Measurements from ENCODE around the gene KPNA6. TPM values are rescaled to one million over a fixed set of nuclear protein-coding genes. Genes with fewer than 3 reads are reported as not detected.
"Not testable (repeated sequence)": the region's sequence is repeated elsewhere in the genome, so short reads cannot be mapped to it uniquely, and the experiment has no call there.

The KPNA6 gene
- total RNA-seq, 1 experiment from 2014 or later = 57.4 TPM

DNA sequence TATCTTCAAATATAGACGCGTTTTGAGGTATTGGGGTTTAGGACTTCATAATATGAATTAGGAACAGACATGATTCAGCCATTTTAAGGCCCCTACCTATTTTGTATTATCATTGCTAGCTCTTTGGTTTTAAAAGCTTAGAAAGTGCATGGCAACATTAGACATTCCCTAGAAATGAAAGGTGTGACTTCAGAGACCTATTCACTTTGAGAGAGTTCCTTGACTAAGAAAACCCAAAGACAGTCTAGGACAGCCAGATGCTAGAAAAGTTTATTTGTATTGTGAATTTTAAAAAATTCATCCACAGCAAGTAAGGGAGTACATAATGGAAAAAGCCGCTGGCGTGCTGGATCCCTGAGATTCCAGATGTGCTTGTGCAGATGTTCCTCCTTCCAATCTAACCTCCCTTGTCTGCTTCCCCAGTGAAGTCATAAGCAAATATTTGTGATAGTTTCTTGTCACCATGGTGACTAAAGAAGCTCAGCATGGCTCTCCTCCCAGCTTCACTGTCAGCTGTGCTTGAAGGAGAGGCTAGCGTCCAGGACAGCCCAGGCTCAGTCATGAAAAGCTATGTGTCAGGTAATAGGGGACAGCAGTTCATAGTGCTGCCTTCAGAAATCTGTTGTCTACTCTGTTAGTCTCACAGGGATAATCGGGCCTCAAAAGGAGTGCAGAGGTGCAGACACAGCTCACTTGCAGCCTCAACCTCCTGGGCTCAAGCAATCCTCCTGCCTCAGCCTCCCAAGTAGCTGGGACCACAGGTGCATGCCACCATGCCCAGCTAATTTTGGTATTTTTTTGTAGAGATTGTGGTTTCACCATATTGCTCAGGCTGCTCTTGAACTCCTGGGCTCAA lies 34.8 kb downstream of the KPNA6 start:
- DNase-seq (ENCODE audit: low read depth) = peak; percentile 80

DNA sequence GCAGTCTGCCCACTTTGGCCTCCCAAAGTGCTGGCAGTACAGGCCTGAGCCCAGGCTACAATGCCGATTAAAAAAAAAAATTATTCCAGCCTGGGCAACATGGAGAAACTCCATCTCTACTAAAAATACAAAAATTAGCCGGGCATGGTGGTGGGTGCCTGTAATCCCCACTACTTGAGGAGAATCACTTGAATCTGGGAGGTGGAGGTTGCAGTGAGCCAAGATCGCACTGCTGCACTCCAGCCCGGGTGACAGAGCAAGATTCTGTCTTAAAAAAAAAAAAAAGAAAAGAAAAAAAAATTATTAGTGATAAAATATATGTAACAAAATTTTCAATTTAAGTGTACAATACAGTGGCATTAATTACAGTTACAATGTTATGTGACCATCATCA lies 35.4 kb downstream of the KPNA6 start:
- not testable (repeated sequence) for DNase-seq (ENCODE audit: low read depth)

GRCh38 chr1:32144033-32144432 lies 36.2 kb downstream of the KPNA6 start:
- peak; percentile 14 for DNase-seq (ENCODE audit: low read depth)

DNA sequence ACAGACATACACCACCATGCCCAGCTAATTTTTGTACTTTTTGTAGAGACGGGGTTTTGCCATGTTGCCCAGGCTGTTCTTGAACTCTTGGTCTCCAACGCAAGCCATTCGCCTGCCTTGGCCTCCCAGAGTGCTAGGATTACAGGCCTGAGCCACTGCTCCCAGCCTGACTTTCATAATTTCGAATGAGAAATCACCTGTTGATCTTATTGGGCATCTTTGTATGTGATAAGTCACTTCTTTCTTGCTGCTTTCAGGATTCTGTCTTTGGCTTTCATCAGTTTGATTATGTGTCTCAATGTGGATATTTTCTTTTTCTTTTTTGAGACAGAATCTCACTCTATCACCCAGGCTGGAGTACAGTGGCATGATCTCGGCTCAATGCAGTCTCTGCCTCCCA lies 39.9 kb downstream of the KPNA6 start:
- not testable (repeated sequence) for DNase-seq (ENCODE audit: low read depth)

DNA sequence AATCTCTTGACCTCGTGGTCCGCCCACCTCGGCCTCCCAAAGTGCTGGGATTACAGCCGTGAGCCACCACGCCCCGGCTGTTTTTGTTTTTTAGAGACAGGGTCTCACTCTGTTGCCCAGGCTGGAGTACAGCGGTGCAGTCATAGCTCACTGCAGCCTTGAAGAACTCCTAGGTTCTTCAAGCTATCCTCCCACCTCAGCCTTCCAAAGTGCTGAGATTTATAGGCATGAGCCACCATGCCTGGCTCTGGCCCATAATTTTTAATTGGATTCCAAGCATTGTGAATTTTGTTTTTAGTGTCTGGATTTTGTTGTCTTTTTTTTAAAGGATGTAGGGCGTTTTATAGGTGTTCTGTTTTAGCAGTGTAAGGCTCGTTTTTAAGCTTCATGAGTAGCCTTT lies 43.0 kb downstream of the KPNA6 start:
- DNase-seq (ENCODE audit: low read depth) = no peak

DNA sequence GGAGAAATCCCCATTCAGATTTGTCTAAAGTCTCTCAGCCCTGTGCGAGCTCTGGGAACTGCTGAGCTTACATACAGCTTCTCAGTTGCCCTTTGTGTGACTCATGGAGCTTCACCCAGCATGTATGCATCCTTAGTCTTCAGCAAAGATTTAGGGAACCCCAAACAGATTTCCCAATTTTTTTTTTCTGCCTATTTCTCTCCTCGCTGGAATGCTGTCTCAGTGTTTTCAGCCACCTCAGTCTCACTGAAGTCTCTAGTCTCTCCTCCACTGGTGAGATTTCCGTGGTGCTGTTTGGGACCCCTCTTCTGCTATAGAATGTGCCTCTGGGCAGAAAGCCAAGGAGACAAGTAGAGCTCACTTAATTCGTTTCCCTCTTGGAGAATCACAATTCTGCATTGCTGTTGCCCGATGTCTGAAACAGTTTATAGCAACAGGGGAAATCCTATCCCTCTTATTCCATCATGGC lies 43.5 kb downstream of the KPNA6 start:
- DNase-seq (ENCODE audit: low read depth) = peak; percentile 55

- no peak for DNase-seq (ENCODE audit: low read depth)
Measured at GRCh38 chr1:32159189-32159588, 51.3 kb downstream of the KPNA6 start.

DNA sequence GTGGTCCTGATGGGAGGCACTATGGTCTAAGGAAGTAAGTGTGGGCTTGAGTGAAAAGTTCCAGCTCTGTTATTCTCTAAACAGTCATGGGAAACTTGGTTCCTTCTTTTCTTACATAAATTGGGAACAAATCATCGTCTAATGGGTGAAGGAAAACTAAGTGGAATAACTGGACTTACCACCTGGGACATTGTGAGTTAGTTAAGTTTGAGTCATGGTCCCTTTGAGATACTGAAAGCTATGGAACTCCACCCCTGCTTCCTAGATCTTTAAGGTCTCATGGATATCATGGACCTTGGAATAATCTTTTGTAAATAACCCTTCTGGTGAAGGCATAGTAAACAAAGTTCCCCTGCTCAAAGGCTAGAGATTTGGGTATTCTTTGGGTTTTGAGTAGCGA lies 55.5 kb downstream of the KPNA6 start:
- DNase-seq (ENCODE audit: low read depth) = no peak

DNA sequence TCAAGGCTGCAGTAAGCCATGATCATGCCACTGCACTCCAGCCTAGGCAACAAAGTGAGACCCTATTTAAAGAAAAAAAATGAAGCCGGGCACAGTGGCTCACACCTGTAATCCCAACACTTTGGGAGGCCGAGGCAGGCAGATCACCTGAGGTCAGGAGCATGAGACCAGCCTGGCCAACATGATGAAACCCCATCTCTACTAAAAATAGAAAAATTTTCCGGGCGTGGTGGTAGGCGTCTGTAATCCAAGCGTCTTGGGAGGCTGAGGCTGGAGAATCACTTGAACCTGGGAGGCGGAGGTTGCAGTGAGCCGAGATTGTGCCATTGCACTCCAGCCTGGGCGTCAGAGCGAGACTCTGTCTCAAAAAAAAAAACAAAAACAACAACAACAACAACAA lies 57.8 kb downstream of the KPNA6 start:
- not testable (repeated sequence) for DNase-seq (ENCODE audit: low read depth)

- no peak for DNase-seq (ENCODE audit: low read depth)
Measured at GRCh38 chr1:32170991-32171390, 63.1 kb downstream of the KPNA6 start.

GRCh38 chr1:32172621-32173245 lies 64.9 kb downstream of the KPNA6 start:
- DNase-seq (ENCODE audit: low read depth) = peak; percentile 42

GRCh38 chr1:32178380-32179192 lies 70.7 kb downstream of the KPNA6 start:
- DNase-seq (ENCODE audit: low read depth) = no peak

DNA sequence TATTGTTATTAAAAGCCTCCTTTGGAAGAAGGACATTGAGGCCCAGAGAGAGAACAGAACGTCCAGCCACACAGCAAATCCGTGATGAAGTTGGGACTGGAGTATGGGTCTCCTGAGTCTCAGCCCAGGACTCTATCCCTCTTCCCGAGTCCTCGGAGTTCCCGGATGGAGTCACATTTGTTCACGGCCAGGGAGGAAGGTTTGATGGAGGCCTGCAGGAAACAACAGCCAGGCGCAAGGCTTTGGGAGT lies 71.3 kb downstream of the KPNA6 start:
- DNase-seq (ENCODE audit: low read depth) = no peak

- DNase-seq (ENCODE audit: low read depth) = peak; percentile 88
Measured at GRCh38 chr1:32179443-32180185, 71.8 kb downstream of the KPNA6 start, which contains the start of gene TXLNA. Gene TXLNA (plus strand): TSS chr1:32179675. CDS start chr1:32180346, 671 bp downstream.

DNA sequence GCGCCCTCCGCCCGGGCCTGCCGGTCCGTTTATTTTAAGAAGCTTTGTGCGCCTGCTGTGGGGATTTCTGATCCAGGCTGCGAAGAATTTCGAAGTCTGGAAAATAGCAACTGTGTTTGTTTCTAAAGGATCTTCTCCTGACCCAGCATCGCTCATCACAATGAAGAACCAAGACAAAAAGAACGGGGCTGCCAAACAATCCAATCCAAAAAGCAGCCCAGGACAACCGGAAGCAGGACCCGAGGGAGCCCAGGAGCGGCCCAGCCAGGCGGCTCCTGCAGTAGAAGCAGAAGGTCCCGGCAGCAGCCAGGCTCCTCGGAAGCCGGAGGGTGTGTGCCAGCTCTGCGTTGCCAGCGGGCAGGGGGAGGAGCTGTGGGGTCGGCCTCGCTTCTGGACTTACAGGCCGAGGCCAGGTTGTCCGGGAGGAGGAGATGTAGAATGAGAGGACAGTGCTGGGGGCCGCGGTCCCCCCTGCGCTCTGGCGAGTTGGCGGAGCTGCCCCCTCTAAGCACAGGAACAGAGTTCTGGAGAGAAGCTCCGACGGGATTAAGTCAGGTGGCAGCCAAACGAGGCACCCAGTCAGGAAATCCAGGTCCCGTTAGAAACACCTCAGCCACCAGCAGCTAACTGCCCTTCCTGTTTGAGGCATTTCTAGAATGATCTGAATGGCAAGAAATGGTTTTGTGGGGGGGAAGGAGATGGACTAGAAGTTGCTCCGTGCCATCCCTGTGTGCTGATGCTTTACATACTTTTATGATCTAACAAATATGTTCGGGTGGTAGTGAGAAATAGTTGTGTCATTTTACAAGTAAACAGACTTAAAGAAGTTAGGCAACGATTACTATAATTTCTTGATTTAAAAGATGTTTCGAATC lies 72.6 kb downstream of the KPNA6 start:
- DNase-seq (ENCODE audit: low read depth) = peak; percentile 51

DNA sequence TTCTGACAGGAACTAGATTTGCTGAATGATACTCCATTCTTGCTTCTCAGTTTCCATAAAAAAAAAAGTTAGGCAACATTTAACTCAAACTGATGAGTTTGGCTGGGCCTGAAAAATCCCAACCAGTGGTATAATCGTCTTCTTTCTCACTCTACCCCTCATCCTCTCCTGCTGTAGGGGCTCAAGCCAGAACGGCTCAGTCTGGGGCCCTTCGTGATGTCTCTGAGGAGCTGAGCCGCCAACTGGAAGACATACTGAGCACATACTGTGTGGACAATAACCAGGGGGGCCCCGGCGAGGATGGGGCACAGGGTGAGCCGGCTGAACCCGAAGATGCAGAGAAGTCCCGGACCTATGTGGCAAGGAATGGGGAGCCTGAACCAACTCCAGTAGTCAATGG lies 73.2 kb downstream of the KPNA6 start:
- no peak for DNase-seq (ENCODE audit: low read depth)

DNA sequence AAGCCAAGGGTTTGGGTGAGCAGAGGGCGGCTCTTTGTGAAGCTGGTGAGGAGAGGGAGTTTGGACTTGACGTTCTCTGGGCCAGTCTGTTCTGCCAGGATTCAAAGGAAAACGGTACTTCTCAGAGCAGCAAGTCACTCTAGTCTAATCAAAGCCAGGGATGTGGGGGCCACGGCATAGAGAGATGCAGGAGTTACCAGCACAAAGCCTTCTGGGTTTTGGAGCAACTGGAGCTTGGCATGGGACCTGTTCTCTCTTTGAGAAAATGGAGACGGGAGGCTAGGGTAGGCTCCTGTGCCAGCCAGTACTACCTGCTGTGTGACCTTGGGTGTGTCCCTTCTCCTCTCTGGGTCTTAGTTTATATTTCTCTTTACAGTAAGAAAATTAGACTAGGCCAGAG lies 73.7 kb downstream of the KPNA6 start:
- no peak for DNase-seq (ENCODE audit: low read depth)

GRCh38 chr1:32182060-32182459 lies 74.2 kb downstream of the KPNA6 start:
- no peak for DNase-seq (ENCODE audit: low read depth)

DNA sequence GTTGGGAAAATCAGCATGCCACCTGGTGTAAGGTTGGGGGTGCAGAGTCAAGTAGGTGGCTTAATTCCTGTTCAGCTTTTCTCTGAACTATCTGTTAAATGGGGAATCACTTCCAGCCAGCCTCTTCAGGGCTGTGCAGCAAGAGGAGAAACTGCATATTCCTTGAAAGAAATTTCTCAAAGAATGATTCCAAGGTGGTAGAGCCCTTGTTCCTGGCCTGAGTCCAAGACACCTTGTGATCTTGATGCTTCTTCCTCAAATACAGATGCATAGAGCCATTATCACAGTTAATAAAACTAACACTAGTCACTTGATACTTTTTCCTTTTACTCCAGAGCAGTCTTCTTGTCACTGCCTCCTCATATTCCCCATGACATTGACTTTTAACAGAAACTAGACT lies 76.8 kb downstream of the KPNA6 start:
- DNase-seq (ENCODE audit: low read depth) = no peak

GRCh38 chr1:32186077-32186476 lies 78.2 kb downstream of the KPNA6 start:
- no peak for DNase-seq (ENCODE audit: low read depth)

DNA sequence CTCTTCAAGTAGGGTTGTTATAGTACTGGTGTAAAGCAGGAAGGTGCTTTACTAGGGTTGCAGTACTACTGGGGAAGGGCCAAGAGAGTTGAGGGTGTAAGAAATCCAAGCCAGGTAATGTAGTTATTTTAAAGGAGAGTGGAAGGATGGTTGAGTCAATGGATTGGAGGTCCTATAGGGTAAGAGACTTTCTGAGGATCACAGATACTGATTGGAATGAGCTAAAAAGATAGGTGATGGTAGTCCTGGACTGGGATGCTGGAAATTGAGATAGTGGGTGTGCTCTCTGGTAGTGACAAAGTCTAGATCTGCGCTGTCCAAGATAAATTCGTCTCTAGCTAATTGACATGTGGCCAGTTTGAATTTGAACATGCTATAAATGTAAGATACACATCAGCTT lies 78.6 kb downstream of the KPNA6 start:
- DNase-seq (ENCODE audit: low read depth) = no peak

Data from LHCN-M2 (cell line).